Eye (tissue), 1 donor: ENCODE results near the gene ACSF3.
"Not testable (repeated sequence)": the region's sequence is repeated elsewhere in the genome, so short reads cannot be mapped to it uniquely, and the experiment has no call there.

Experiments used
- DNase-seq: peaks from one replicate; pipeline ENCODE4 v3.0.0-alpha.2; 2015

The ACSF3 gene

DNA sequence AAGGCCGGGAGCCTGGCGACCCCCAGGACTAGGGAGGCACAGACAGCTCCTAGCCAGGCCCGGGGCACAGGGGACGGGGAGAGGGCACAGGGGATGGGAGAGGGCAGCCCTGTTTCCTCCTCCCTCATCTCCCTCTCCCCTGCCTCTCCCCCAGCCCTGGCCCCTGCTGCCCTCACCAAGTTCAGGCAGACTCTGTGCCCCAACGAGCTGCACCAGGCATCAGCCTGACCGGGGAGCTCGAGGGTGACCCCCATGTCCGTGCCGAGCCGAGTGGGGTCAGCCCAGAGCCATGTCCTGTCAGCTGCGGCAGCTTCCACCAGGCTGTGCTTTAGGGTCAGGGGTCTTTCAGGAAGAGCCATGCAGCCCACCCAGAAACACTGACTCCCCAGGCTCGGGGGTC, 83.8 kb downstream of the ACSF3 start:
- no peak for DNase-seq

- no peak for DNase-seq
These were observed 84.9 kb downstream of the ACSF3 start for GRCh38 chr16:89178453-89179147.

DNA sequence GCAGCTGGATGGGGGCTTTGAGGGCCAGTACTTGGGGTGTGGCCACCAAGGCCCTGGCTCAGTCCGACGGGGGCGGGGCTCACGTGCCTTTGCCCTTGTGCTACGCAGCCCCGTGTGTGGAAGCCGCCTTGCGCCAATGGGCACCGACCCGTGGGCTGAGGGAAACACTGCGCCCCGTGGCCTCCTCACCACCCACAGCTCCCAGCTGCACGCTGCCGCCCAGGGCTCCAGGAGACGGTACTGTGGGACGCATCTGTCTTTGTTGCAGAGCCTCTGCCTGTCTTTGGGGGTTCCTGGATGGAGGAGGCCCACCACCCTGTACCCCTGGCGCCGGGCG, 85.5 kb downstream of the ACSF3 start:
- DNase-seq = no peak

DNA sequence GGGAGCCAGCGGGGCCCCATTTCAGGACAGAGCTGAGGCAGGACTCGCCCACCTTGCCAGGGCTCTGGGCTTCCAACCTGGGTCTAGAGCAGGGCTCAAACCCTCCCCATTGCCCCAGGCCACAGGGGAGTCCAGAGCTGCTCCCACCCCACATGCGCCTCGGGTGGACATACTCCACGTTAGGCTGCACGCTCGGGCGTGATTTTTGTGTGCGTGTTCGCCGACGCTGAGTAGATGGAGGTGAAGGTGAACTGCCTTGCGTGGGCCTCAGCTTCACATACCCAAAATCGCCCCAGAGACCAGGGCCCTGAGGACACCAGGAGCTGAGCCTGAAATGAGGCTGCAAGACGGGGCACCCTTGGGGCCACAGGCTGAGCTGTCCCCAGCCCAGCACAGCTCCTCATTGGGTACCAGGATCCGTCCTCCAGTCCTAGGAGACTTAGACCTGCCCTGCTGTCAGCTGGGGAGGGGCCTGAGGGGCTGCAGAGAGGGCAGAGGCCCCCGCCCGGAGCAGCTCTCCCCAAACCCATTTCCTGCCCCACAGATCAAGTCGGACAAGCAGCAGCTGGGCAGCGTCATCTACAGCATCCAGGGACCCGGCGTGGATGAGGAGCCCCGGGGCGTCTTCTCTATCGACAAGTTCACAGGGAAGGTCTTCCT, 86.1 kb downstream of the ACSF3 start:
- no peak for DNase-seq

GRCh38 chr16:89183463-89183862, 89.8 kb downstream of the ACSF3 start:
- no peak for DNase-seq

- no peak for DNase-seq
These were observed 90.5 kb downstream of the ACSF3 start for GRCh38 chr16:89183975-89184676.

GRCh38 chr16:89184677-89184932, 91.0 kb downstream of the ACSF3 start:
- DNase-seq = no peak

DNA sequence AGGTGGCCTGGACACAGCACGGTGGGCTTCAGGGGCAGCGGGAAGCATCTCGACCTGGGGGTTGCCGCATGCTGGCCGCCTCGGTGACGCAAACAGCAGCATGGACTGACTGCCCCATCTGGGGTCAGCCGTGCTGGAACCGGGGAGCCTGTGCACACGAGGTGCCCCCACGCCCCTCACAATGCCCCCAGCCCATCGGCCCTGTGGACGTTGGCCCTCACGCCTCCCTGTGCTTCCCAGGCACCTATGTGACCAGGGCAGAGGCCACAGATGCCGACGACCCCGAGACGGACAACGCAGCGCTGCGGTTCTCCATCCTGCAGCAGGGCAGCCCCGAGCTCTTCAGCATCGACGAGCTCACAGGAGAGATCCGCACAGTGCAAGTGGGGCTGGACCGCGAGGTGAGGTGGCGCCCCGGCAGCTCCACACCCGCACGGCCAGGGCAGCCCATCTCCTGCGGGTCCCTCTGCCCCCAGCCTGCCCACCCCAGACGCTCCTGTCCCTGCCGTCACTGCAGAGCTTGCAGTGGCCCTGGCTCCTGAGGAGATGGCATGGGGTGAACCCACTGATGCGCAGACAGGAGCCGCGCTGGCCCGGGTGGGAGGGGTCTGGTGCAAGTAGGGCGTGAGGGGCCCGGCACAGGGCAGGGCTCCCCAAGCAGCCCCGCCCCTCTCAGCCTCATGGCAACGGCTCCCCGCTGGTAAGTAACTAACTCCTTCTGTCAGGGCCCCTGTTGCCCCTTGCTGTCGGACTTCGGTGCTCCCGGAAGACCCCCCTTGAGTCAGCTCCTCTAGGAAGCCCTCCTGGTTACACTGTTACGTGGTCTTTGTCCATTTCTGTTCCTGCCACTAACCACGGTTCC, 91.5 kb downstream of the ACSF3 start:
- peak; percentile 62 for DNase-seq

GRCh38 chr16:89185887-89186592, 92.4 kb downstream of the ACSF3 start:
- not testable (repeated sequence) for DNase-seq

DNA sequence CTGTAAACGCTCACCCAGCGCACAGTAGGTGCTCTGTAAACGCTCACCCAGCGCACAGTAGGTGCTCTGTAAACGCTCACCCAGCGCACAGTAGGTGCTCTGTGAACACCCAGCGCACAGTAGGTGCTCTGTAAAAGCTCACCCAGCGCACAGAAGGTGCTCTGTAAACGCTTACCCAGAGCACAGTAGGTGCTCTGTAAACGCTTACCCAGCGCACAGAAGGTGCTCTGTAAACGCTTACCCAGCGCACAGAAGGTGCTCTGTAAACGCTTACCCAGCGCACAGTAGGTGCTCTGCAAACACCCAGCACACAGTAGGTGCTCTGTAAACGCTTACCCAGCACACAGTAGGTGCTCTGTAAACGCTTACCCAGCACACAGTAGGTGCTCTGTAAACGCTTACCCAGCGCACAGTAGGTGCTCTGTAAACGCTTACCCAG, 93.0 kb downstream of the ACSF3 start:
- DNase-seq = not testable (repeated sequence)

DNA sequence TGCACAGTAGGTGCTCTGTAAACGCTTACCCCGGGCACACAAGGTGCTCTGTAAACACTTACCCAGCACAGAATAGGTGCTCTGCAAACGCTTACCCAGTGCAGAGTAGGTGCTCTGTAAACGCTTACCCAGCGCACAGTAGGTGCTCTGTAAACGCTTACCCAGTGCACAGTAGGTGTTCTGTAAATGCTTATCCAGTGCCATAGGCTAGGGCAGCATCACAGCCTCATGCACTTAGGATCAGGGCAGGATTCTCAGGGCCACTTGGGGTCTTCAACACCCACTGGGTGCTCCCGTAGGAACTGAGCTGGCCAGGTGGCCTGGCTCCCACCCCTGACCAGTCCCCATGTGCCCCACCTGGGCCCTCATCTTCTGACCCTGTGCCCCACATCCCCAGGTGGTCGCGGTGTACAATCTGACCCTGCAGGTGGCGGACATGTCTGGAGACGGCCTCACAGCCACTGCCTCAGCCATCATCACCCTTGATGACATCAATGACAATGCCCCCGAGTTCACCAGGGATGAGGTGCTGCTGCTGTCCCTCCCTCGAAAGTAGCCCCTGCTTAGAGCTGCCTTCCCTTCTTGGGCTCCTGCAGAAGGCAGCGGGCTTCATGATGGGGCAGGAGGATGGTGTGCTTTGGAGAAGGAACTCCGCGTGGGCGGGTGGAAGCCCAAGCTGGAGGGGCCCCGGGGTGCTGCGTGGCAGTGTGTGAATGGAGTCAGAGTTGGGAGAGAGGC, 93.5 kb downstream of the ACSF3 start:
- DNase-seq = peak; percentile 80

DNA sequence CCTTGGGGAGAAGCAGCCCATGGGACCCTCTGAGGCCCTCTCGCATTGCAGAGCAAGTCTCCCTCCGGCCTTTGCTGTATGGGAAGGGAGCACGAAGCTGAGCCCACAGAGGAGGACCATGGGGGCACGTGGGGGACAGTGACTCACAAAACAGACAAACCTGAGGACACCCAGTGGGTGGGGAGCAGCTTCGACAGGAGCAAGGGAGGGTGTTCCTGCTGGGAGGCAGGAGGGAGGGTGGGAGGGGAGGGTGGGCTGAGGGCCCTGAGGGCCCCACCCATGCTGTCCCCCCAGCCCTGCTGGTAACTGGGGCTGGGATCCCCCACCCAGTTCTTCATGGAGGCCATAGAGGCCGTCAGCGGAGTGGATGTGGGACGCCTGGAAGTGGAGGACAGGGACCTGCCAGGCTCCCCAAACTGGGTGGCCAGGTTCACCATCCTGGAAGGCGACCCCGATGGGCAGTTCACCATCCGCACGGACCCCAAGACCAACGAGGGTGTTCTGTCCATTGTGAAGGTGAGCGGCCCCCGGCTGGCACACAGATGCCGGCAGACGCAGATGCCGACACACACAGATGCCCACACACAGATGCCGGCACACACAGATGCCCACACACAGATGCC, 94.2 kb downstream of the ACSF3 start:
- no peak for DNase-seq

DNA sequence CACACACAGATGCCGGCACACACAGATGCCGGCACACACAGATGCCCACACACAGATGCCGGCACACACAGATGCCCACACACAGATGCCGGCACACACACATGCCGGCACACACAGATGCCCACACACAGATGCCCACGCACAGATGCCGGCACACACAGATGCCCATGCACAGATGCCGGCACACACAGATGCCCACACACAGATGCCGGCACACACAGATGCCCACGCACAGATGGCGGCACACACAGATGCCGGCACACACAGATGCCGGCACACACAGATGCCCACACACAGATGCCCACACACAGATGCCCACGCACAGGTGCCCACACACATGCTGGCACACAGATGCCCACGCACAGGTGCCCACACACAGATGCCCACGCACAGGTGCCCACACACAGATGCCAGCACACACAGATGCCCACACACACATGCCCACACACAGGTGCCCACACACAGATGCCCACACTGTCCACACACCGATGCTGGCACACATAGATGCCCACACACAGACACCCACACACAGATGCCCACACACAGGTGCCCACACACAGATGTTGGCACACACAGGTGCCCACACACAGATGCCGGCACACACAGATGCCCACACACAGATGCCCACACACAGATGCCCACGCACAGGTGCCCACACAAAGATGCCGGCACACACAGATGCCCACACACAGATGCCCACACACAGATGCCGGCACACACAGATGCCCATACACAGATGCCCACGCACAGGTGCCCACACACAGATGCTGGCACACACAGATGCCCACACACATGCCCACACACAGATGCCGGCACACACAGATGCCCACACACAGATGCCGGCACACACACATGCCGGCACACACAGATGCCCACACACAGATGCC, 95.1 kb downstream of the ACSF3 start:
- DNase-seq = not testable (repeated sequence)

DNA sequence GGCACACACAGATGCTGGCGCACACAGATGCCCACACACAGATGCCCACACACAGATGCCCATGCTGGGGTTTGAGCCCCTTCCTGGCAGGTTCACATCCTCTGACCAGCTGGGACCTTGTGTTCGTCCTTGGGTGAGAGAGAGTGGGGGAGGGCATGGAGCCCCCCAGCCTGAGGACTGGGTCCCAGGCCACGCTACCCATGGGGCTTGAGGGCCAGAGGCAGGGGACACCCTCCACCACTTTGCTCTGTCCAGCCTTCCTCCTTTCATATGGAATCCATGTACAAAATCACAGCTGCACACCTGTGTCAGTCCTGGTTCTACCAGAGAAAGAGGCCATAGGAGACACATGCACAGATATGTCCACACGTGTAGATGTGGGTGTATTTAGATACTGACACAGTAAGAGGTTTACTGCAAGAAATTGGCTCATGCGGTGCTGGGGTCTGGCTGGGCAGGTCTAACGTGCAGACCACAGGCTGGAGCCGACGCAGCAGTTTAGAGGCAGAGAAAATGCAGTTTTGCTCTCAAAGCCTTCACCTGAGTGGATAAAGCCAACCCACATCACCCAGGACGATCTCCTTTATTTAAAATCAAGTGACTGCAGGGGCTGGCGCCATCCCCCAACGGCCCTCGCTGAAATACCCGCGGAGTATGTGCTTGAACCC, 95.8 kb downstream of the ACSF3 start:
- peak; percentile 7 for DNase-seq

GRCh38 chr16:89190150-89190958, 96.7 kb downstream of the ACSF3 start:
- DNase-seq = peak; percentile 1

- peak; percentile 3 for DNase-seq
These were observed 97.6 kb downstream of the ACSF3 start for GRCh38 chr16:89191033-89191900.

GRCh38 chr16:89191901-89192185, 98.2 kb downstream of the ACSF3 start:
- no peak for DNase-seq
